Stimulated activated effector memory CD8-positive, alpha-beta T cell treated with anti-CD3 and anti-CD28 coated beads, Interleukin-12 subunit alpha, Interleukin-12 subunit beta, amount 100 ng/mL, for 72 hours (primary cell): Measurements from ENCODE around the gene SLC27A1.

ENCODE experiments used
- ATAC-seq: fragments of 150-1000 bp; cut with Tn5 transposase; 2 replicates; pipeline ENCODE4 v1.10.0; 2021
- DNase-seq, 2 donors: peaks; one replicate each; pipeline ENCODE4 v3.0.0; 2021 to 2022; ENCODE audit warnings: low spot score in 2 of 2
- H3K27ac Mint-ChIP-seq: one replicate; pipeline ENCODE4 v1.8.0; 2022; ENCODE audit warnings: mild to moderate bottlenecking, mixed read lengths
- H3K36me3 Mint-ChIP-seq: one replicate; pipeline ENCODE4 v1.8.0; 2022; ENCODE audit warnings: mild to moderate bottlenecking, mixed read lengths
- H3K4me1 Mint-ChIP-seq: one replicate; pipeline ENCODE4 v1.8.0; 2022; ENCODE audit warnings: mixed read lengths
- H3K4me3 Mint-ChIP-seq: one replicate; pipeline ENCODE4 v1.8.0; 2022; ENCODE audit warnings: mild to moderate bottlenecking, mixed read lengths
- H3K9me3 Mint-ChIP-seq: one replicate; pipeline ENCODE4 v1.8.0; 2022; ENCODE audit warnings: mixed read lengths

The SLC27A1 gene

DNA sequence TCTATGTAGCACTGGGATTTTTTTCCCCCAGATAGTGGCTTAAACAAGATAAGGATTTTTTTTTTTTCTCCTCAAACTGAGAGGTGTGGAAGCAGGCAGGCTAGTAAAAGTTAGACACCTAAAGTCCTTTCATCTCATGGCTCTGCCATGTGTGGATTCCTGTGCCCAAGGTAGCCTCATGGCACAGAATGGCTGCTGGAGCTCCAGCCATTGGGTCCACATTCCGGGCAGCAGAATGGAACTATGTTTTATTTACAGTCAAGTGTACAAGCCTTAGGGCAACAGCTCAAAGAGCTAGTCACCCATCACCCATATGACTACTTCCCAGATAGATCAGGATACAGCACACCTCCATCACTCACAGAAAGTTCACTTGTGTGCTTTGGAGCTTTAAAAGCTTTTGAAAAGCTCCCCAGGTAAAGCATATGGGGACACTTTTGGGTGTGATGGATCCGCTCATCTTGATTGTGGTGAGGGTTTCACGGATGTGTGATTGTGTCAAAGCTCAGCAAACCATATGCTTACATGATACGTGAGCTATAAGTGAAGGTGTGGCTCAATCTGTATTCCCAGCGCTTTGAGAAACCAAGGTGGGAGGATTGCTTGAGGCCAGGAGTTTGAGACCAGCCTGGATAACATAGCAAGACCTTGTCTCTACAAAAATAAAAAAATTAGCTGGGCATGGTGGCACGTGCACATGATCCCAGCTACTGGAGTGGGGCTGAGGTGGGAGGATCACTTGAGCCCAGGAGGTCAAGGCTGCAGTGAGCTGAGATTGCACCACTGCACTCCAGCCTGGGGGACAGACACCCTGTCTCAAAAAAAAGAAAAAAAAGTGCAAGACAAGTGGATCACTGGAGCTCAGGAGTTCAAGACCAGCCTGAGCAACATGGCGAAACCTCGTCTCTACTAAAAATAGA, 59.2 kb downstream of the SLC27A1 start:
- no peak overlapping the region for H3K27ac Mint-ChIP-seq
- no peaks in the 10 kb centered on the region for H3K36me3 Mint-ChIP-seq
- no peak for DNase-seq
- H3K9me3 Mint-ChIP-seq, result peaks cover 2% of the 10 kb centered on the region
- ATAC-seq, result no peak
- no peak overlapping the region for H3K4me3 Mint-ChIP-seq
- H3K4me1 Mint-ChIP-seq, result peaks cover 6% of the 10 kb centered on the region

DNA sequence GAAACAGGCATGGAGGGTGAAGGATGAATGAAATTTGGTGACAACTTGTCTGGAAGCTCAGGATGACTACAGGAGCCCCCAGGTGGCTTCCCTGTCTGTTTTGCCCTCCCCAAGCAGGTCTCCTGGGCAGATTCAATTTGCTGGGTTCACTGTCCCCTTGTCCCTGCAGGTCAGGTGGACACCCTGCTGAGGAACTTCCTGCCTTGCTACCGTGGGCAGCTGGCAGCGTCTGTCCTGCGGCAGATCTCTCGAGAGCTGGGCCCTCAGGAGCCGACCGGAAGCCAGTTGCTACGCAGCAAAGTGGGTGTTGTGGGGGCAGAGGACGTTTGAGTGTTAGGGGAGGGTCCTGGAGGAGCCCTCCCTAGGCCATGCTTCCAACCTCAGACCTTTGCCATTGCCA, 60.3 kb downstream of the SLC27A1 start:
- Mint-ChIP-seq H3K9me3 (peaks cover 2% of the 10 kb centered on the region), H3K27ac (no peak overlapping the region), H3K4me1 (peaks cover 6% of the 10 kb centered on the region), H3K36me3 (no peaks in the 10 kb centered on the region), H3K4me3 (no peak overlapping the region)
- DNase-seq (no peak), ATAC-seq (no peak)

DNA sequence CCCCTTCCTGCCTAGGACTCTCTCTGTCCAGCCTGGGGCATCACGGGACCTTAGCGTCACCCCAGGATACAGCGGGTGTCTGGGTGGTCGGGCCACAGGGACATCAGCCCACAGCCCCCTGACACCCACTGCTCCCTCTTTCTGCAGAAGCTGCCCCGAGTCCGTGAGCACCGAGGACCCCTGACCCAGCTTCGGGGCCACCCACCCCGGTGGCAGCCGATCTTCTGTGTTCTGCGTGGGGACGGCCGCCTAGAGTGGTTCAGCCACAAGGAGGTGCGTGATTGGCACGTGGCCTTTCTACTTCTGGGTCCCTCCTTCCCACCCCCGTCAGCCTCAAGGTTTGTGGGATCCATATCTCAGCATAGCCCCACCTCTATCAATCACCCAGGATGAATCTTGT, 61.8 kb downstream of the SLC27A1 start:
- no peak for ATAC-seq
- Mint-ChIP-seq H3K4me1 (peaks cover 6% of the 10 kb centered on the region), H3K4me3 (no peak overlapping the region)

DNA sequence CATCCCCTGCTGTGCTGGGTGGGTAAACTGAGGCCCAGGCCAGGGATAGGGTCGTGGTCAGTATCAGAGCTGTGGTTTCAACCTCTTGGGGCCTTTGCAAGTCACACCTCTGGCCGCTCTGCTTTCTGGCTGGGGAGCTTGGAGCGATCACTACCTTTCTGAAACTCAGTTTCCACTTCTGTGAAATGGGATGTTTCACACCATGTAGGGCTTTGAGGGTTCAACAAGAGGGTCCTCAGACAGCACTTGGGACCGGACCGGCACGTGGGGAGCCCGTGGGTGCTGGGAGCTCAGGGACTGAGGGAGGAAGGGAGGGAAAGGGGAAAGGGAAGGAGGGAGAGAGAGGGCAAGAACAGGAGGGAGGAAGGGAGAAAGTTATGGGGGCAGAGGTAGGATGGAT, 62.2 kb downstream of the SLC27A1 start:
- H3K4me1 Mint-ChIP-seq, result peaks cover 6% of the 10 kb centered on the region
- peaks cover 2% of the 10 kb centered on the region for H3K9me3 Mint-ChIP-seq
- DNase-seq (no peak), ATAC-seq (no peak)
- no peak overlapping the region for H3K27ac Mint-ChIP-seq
- no peak overlapping the region for H3K4me3 Mint-ChIP-seq
- H3K36me3 Mint-ChIP-seq, result no peaks in the 10 kb centered on the region

More for the DNA sequence above, 61.8 kb downstream of the SLC27A1 start:
- H3K36me3 Mint-ChIP-seq, result no peaks in the 10 kb centered on the region
- no peak for DNase-seq
- H3K9me3 Mint-ChIP-seq, result peaks cover 2% of the 10 kb centered on the region
- H3K27ac Mint-ChIP-seq, result no peak overlapping the region

DNA sequence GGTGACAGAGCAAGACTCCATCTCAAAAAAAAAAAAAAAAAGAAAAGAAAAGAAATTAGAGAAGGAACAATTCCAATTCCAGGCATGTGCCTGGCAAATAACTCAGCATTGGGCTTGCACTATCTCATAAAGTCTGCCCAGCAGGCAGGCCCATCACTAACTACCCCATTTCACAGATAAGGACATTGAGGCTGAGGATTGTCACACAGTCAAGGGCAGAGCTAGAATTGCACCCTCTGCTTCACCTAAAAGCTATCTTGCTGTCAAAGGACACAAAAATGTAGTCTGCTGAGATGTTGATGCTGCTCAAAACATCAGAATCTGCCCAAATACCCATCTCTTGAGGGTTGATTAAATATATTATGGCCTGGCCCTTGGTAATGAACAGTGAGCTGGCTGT, 64.4 kb downstream of the SLC27A1 start:
- Mint-ChIP-seq H3K36me3 (no peaks in the 10 kb centered on the region), H3K4me3 (no peak overlapping the region), H3K27ac (no peak overlapping the region), H3K4me1 (peaks cover 21% of the 10 kb centered on the region), H3K9me3 (no peaks in the 10 kb centered on the region)
- ATAC-seq (no peak), DNase-seq (no peak)

DNA sequence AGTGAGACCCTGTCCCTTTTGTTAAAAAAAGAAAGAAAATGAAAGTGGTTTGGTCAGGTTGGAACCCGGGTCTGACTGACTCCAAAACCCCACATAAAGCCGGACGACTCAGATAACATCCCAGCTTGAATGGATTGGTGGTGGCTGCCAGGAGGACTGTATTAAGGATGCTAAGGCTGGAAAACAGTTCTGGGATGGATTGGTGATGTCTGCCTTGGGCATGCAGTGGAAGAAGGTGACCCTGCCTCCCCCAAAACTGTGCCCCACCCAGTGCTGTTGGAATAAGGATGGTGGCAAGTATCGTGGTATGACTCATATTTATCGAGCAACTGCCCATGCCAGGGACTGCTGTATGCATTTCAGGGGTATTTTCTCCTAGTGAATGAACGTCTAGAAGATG, 66.6 kb downstream of the SLC27A1 start:
- ATAC-seq, result no peak
- peaks cover 20% of the 10 kb centered on the region for H3K4me1 Mint-ChIP-seq
- H3K36me3 Mint-ChIP-seq, result no peaks in the 10 kb centered on the region
- H3K4me3 Mint-ChIP-seq, result no peak overlapping the region
- H3K27ac Mint-ChIP-seq, result no peak overlapping the region
- no peaks in the 10 kb centered on the region for H3K9me3 Mint-ChIP-seq
- DNase-seq, result no peak

DNA sequence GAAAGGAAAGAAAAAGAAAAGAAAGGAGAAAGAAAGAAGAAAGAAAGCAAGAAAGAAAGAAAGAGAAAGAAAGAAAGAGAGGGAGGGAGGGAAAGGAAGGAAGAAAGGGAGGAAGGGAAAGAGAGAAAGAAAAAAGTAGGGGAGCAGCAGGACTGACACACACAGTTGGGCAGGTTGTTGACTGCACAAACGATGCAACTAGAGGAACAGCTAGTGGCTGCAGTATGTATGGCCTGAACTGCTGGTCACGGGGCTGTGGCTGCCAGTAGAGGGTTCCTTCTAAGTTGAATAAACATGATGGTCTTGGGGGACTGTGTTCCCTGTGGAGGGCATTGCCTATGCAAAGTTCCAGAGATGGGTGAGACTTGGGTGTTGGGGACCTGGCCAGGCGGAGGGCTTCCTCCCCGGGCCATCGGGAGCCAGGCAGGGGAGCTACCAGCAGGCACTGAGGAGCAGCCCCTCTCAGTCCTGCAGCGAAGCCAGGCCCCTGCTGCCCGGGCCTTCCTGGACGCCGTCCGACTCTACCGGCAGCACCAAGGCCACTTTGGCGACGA, 68.4 kb downstream of the SLC27A1 start:
- Mint-ChIP-seq H3K9me3 (no peaks in the 10 kb centered on the region), H3K36me3 (peaks cover under 1% of the 10 kb centered on the region), H3K4me1 (peaks cover 27% of the 10 kb centered on the region)

DNA sequence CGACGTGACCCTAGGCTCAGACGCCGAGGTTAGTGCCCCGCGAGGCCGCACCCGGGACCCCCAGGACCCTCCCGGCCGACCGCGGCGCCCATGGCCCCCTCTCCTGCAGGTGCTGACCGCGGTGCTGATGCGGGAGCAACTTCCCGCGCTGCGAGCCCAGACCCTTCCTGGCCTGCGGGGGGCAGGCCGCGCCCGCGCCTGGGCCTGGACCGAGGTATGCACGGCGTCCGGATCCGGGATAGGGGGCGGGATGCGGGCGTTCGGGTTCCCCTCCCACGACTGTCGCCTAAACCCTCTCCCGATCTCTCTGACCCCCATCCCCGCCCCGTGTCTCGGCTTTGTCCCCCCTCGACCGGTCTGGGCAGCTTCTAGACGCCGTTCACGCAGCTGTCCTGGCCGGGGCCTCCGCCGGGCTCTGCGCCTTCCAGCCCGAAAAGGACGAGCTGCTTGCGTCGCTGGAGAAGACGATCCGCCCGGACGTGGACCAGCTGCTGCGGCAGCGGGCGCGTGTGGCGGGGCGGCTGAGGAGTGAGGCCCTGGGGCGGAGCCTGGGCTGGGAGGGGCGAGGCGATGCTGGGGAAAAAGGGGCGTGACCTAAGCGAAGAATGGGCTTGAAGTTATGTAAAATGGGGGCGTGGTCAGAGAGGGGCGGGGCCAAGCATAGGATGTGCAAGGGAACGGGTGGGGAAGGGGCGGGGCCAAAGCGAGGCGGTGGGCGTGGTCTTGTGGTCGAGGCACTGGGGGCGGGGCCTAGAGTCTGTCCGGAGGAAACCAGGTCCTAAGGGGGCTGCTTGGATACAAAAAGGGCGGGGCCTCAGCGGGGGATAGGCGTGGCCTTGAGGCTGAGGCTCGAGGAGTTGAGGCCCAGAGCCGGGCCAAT, 69.2 kb downstream of the SLC27A1 start:
- Mint-ChIP-seq H3K4me1 (peaks cover 27% of the 10 kb centered on the region), H3K9me3 (no peaks in the 10 kb centered on the region), H3K4me3 (peak overlapping the region; percentile 83), H3K36me3 (peaks cover 8% of the 10 kb centered on the region), H3K27ac (peak overlapping the region; percentile 50)
- DNase-seq (peak; percentile 91 to 98), ATAC-seq (peak; percentile 91)

More for the DNA sequence above, 68.4 kb downstream of the SLC27A1 start:
- H3K27ac Mint-ChIP-seq, result peak overlapping the region; percentile 5
- no peak for DNase-seq
- peak; percentile 2 for ATAC-seq
- H3K4me3 Mint-ChIP-seq, result peak overlapping the region; percentile 83

DNA sequence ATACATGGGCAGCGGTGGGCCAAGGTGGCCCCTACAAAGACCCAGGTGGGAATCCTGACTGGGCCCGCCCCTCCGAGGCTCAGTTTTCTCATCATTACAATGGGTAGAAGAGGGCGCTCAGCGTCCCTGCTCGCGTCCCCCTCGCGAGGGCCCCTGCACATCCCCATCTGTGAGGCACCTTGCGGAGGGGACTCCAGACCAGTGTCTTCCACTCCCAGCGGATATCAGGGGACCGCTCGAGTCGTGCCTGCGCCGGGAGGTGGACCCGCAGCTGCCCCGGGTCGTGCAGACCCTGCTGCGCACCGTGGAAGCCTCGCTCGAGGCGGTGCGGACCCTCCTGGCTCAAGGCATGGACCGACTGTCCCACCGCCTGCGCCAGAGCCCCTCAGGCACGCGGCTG, 69.8 kb downstream of the SLC27A1 start:
- Mint-ChIP-seq H3K4me3 (peak overlapping the region; percentile 83), H3K4me1 (peaks cover 29% of the 10 kb centered on the region), H3K36me3 (peaks cover 10% of the 10 kb centered on the region), H3K9me3 (no peaks in the 10 kb centered on the region), H3K27ac (no peak overlapping the region)
- ATAC-seq (no peak), DNase-seq (no peak)

DNA sequence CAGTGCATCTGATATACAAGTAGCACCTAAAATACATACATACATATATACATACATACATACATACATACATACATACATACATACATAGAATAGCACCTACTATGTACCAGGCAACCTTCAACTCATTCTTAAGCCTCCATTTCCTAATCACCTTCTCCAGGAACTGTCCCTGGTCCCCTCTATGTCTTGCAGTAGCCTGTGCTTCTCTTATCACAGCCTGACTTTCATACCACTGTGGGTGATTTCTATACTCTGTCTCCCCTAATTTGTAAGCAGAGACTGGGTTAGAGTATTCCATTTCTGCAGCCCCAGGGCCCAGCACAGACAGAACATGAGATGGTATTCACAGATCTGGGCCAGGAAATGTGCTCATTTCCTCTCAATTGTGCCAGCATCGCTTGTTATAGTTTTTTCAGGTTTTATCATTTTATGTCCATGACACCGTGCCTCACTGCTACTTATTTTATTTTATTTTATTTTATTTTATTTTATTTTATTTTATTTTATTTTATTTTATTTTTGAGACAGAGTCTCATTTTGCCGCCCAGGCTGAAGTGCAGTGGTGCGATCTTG, 70.9 kb downstream of the SLC27A1 start:
- Mint-ChIP-seq H3K36me3 (peaks cover 10% of the 10 kb centered on the region), H3K9me3 (no peaks in the 10 kb centered on the region), H3K4me1 (peaks cover 33% of the 10 kb centered on the region), H3K27ac (no peak overlapping the region), H3K4me3 (no peak overlapping the region)
- DNase-seq (no peak), ATAC-seq (no peak)

DNA sequence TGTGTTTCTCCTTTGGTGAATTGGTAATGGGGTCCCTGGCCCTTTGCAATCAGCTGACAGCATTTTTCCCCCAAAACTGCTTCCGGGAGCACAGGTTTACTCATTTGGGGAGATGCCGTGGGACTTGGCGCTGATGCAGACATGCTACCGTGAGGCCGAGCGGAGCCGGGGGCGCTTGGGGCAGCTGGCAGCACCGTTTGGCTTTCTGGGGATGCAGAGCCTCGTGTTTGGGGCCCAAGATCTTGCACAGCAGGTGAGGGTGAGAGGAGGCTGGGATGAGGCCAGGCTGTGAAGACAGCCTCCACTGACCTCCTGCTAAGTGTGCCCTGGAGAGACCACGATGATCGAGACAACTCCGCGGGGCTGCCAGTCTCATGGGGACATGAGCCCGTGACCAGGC, 71.7 kb downstream of the SLC27A1 start:
- ATAC-seq, result no peak

DNA sequence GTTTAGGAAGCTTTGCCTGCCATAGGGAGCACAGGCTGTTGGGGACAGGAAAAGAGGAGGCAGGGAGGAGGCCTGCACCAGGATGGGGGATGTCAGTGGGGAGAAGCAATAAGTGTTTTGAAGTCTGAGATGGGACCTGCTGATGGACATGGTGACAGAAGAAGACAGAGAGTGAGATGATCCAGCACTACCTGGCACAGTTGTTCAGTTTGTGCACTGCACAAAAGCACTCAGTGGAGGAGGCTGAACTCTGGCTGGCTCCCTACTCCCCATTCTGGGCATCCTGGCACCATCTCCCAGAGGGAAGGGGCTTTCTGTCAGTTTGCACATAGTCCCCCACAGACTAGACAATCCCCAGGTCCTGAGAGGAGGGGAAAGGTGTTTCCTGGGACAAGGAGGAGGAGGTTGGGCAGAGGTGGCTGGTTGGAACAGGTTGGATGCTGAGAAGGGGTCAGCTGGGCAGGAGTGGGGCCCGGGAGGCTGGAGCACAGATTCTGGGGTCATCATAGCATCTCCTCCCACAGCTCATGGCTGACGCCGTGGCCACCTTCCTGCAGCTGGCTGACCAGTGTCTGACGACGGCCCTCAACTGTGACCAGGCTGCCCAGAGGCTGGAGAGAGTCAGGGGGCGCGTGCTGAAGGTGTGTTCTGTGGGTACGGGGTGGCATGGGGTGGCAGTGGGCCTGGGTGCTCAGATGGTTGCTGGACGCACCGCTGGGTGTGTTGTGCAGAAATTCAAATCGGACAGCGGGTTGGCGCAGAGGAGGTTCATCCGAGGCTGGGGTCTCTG, 72.7 kb downstream of the SLC27A1 start:
- no peak for ATAC-seq
- Mint-ChIP-seq H3K27ac (peak overlapping the region; percentile 33), H3K36me3 (peaks cover 10% of the 10 kb centered on the region), H3K4me3 (no peak overlapping the region), H3K4me1 (peaks cover 29% of the 10 kb centered on the region), H3K9me3 (no peaks in the 10 kb centered on the region)
- no peak for DNase-seq

More for the DNA sequence above, 71.7 kb downstream of the SLC27A1 start:
- H3K4me3 Mint-ChIP-seq, result no peak overlapping the region
- peaks cover 33% of the 10 kb centered on the region for H3K4me1 Mint-ChIP-seq
- peaks cover 10% of the 10 kb centered on the region for H3K36me3 Mint-ChIP-seq
- no peak for DNase-seq
- no peaks in the 10 kb centered on the region for H3K9me3 Mint-ChIP-seq
- no peak overlapping the region for H3K27ac Mint-ChIP-seq

DNA sequence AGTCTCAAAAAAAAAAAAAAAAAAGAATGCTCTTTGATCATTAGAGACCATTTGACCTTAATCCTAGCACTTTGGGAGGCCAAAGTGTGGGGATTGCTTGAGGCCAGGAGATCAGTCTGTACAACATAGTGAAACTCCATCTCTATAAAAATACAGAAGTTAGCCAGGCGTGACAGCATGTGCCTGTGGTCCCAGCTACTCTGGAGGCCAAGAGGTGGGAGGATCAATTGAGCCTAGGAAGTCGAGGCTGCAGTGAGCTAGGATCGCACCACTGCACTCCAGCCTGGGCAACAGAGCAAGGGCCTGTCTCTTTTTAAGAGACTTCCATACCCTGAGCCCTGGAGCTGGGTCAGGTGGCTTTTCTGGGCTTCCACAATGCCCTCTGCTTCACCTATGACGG, 73.7 kb downstream of the SLC27A1 start:
- Mint-ChIP-seq H3K27ac (no peak overlapping the region), H3K4me3 (no peak overlapping the region), H3K9me3 (no peaks in the 10 kb centered on the region), H3K36me3 (peaks cover 10% of the 10 kb centered on the region), H3K4me1 (peaks cover 19% of the 10 kb centered on the region)
- DNase-seq (no peak), ATAC-seq (no peak)

DNA sequence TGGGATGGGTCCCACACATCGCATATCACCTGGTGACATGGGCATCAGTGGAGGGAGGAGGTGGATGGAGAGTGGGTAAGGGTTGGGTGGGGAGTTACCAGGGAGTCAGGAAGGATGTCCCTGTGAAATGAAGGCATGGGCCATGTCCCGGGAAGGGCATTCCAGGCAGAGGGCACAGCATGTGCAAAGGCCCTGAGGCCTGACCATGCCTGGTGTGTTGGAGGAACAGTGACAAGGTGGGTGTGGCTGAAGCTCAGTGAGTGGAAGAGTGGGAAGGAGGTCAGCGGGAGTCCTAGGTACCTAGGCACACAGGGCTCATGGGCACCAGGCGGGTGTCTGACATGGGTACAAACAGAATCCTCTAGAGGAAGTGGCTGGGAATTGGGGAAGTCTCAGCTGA, 74.1 kb downstream of the SLC27A1 start:
- H3K4me3 Mint-ChIP-seq, result no peak overlapping the region
- H3K4me1 Mint-ChIP-seq, result peaks cover 17% of the 10 kb centered on the region
- H3K27ac Mint-ChIP-seq, result no peak overlapping the region
- DNase-seq (no peak), ATAC-seq (no peak)
- peaks cover 10% of the 10 kb centered on the region for H3K36me3 Mint-ChIP-seq
- no peaks in the 10 kb centered on the region for H3K9me3 Mint-ChIP-seq
